Measurements from ENCODE around the gene DTX4.

DNA sequence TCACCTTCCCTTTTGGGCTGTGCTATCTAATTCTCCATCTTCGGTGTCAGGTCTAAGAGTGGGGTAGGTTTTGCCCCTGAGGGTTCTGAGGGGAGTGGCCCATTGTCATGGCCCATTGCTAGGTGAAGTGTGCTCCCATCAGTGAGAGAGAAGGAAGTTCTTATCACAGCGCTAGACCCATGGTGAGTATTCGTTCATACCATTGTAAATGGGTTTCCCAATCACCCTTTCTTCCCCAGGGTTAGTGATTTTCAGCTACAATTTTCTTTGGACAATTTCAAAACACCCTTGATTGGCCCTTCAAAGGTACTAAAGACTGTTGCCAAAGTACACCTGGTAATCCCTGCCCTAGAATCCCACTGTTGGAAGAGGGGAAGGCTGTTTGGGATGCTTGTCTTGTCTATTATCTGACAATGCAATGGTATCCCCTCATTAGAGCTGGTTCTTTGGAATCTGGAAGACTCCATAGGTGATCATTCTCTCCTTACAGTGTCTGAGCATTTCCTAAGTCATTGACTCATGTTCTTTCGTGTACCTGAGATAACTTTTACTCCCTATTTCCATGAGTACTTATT, 20.6 kb downstream of the DTX4 start:
- TF ChIP-seq EZH2 (IDR thresholded peaks at IDR 0.05; ENCODE audit: borderline replicate concordance, low read length) (no peak), CTCF (IDR thresholded peaks at IDR 0.05; ENCODE audit: low read length) (no peak)
